GM21423 (cell line): Measurements from ENCODE around the gene SCUBE1.

ENCODE experiments used
- ATAC-seq: cut with Tn5 transposase; IDR thresholded peaks from one replicate; pipeline ENCODE4 v1.9.1; 2021; ENCODE audit warnings: mild to moderate bottlenecking, moderate library complexity; ENCODE audit not compliant: unreplicated experiment

Gene SCUBE1

GRCh38 chr22:43240614-43241013, 102.6 kb downstream of the SCUBE1 start:
- no peak for ATAC-seq

GRCh38 chr22:43239956-43240355, 103.2 kb downstream of the SCUBE1 start:
- ATAC-seq, result no peak

GRCh38 chr22:43239193-43239780, 103.9 kb downstream of the SCUBE1 start:
- ATAC-seq, result no peak

- ATAC-seq, result no peak
These were observed 104.6 kb downstream of the SCUBE1 start for GRCh38 chr22:43238526-43239006.

- no peak for ATAC-seq
These were observed 105.9 kb downstream of the SCUBE1 start for GRCh38 chr22:43237280-43237679.

- ATAC-seq, result no peak
These were observed 106.6 kb downstream of the SCUBE1 start for GRCh38 chr22:43236411-43237166.

GRCh38 chr22:43235445-43236409, 107.4 kb downstream of the SCUBE1 start:
- ATAC-seq, result no peak

GRCh38 chr22:43234264-43234988, 108.7 kb downstream of the SCUBE1 start:
- ATAC-seq, result no peak

GRCh38 chr22:43233529-43233928, 109.6 kb downstream of the SCUBE1 start:
- no peak for ATAC-seq

- no peak for ATAC-seq
These were observed 110.7 kb downstream of the SCUBE1 start for GRCh38 chr22:43232445-43232844.

GRCh38 chr22:43231724-43232034, 111.5 kb downstream of the SCUBE1 start:
- no peak for ATAC-seq

- no peak for ATAC-seq
These were observed 112.0 kb downstream of the SCUBE1 start for GRCh38 chr22:43230971-43231723.

- ATAC-seq, result no peak
These were observed 112.6 kb downstream of the SCUBE1 start for GRCh38 chr22:43230571-43230970.

GRCh38 chr22:43228863-43229262, 114.3 kb downstream of the SCUBE1 start:
- no peak for ATAC-seq

GRCh38 chr22:43228330-43228729, 114.8 kb downstream of the SCUBE1 start:
- ATAC-seq, result no peak

- ATAC-seq, result no peak
These were observed 115.9 kb downstream of the SCUBE1 start for GRCh38 chr22:43227239-43227630.

GRCh38 chr22:43226377-43227238, 116.6 kb downstream of the SCUBE1 start:
- ATAC-seq, result no peak

GRCh38 chr22:43225609-43226008, 117.6 kb downstream of the SCUBE1 start:
- no peak for ATAC-seq

GRCh38 chr22:43222987-43223386, 120.2 kb downstream of the SCUBE1 start:
- no peak for ATAC-seq
